Endothelial cell (in vitro differentiated cells): ENCODE data around the gene GPER1. TPM values are rescaled to one million over a fixed set of nuclear protein-coding genes. Genes with fewer than 3 reads are reported as not detected.
"Not testable (repeated sequence)": the region's sequence is repeated elsewhere in the genome, so short reads cannot be mapped to it uniquely, and the experiment has no call there.

Source experiments
- DNase-seq: peaks from one replicate; pipeline ENCODE4 v3.0.0; 2021; ENCODE audit warnings: low spot score
- H3K27ac Mint-ChIP-seq: one replicate; pipeline ENCODE4 v1.8.0; 2021; ENCODE audit warnings: mixed read lengths, inconsistent platforms; ENCODE audit not compliant: unreplicated experiment
- H3K27me3 Mint-ChIP-seq: one replicate; pipeline ENCODE4 v1.8.0; 2021; ENCODE audit warnings: mild to moderate bottlenecking, moderate library complexity, mixed read lengths, inconsistent platforms; ENCODE audit not compliant: unreplicated experiment
- H3K36me3 Mint-ChIP-seq: one replicate; pipeline ENCODE4 v1.8.0; 2021; ENCODE audit warnings: mild to moderate bottlenecking, low read depth, mixed read lengths, inconsistent platforms; ENCODE audit not compliant: unreplicated experiment
- H3K4me1 Mint-ChIP-seq: one replicate; pipeline ENCODE4 v1.8.0; 2021; ENCODE audit warnings: mild to moderate bottlenecking, mixed read lengths, inconsistent platforms; ENCODE audit not compliant: unreplicated experiment
- H3K4me3 Mint-ChIP-seq: one replicate; pipeline ENCODE4 v1.8.0; 2021; ENCODE audit warnings: mild to moderate bottlenecking, mixed read lengths, inconsistent platforms; ENCODE audit not compliant: unreplicated experiment
- H3K9me3 Mint-ChIP-seq: one replicate; pipeline ENCODE4 v1.8.0; 2021; ENCODE audit warnings: mixed read lengths, inconsistent platforms; ENCODE audit not compliant: unreplicated experiment
- CTCF ChIP-seq: fragments of 200-600 bp; sonication (generic); IDR thresholded peaks from one replicate; pipeline ENCODE4 v1.5.0; 2021; ENCODE audit warnings: antibody characterized with exemption; ENCODE audit not compliant: unreplicated experiment
- total RNA-seq: library from RNA; stranded (reverse); fragmentation: NEBNext Ultra II Directional; extraction: Animal tissue kit (Norgen Biotek cat#: 25700); gene quantifications from one replicate; pipeline ENCODE4 v1.2.1, GENCODE V29; 2021; ENCODE audit not compliant: unreplicated experiment

The GPER1 gene
- total RNA-seq, 1 donor from 2014 or later: 0.72 TPM

GRCh38 chr7:1073142-1073977, 14.6 kb upstream of the GPER1 start:
- no peaks in the 10 kb centered on the region for H3K9me3 Mint-ChIP-seq
- peak overlapping the region; percentile 39 for H3K27ac Mint-ChIP-seq
- peaks cover 10% of the 10 kb centered on the region for H3K4me1 Mint-ChIP-seq
- no peak for TF ChIP-seq CTCF
- peaks cover 13% of the 10 kb centered on the region for H3K27me3 Mint-ChIP-seq
- DNase-seq: no peak
- H3K36me3 Mint-ChIP-seq: peaks cover 9% of the 10 kb centered on the region
- H3K4me3 Mint-ChIP-seq: peak overlapping the region; percentile 9

- Mint-ChIP-seq H3K4me3 (peak overlapping the region; percentile 31), H3K27me3 (peaks cover 11% of the 10 kb centered on the region)
- not testable (repeated sequence) for H3K36me3 Mint-ChIP-seq, DNase-seq, H3K9me3 Mint-ChIP-seq, H3K4me1 Mint-ChIP-seq, H3K27ac Mint-ChIP-seq
Observed at GRCh38 chr7:1074018-1074417, 13.9 kb upstream of the GPER1 start.

GRCh38 chr7:1074593-1075431, 13.1 kb upstream of the GPER1 start:
- H3K4me1 Mint-ChIP-seq: peaks cover 12% of the 10 kb centered on the region
- peaks cover 7% of the 10 kb centered on the region for H3K36me3 Mint-ChIP-seq
- H3K9me3 Mint-ChIP-seq: no peaks in the 10 kb centered on the region
- peaks cover 11% of the 10 kb centered on the region for H3K27me3 Mint-ChIP-seq
- no peak for DNase-seq
- no peak for TF ChIP-seq CTCF
- H3K4me3 Mint-ChIP-seq: no peak overlapping the region
- H3K27ac Mint-ChIP-seq: no peak overlapping the region

GRCh38 chr7:1076184-1077072, 11.5 kb upstream of the GPER1 start:
- H3K4me3 Mint-ChIP-seq: no peak overlapping the region
- DNase-seq: no peak
- H3K27me3 Mint-ChIP-seq: peaks cover 6% of the 10 kb centered on the region
- no peaks in the 10 kb centered on the region for H3K9me3 Mint-ChIP-seq
- H3K4me1 Mint-ChIP-seq: peaks cover 12% of the 10 kb centered on the region
- no peak for TF ChIP-seq CTCF
- H3K36me3 Mint-ChIP-seq: no peaks in the 10 kb centered on the region
- no peak overlapping the region for H3K27ac Mint-ChIP-seq

GRCh38 chr7:1078519-1078918, 9.4 kb upstream of the GPER1 start:
- Mint-ChIP-seq H3K4me1 (peaks cover 16% of the 10 kb centered on the region), H3K36me3 (no peaks in the 10 kb centered on the region), H3K27ac (no peak overlapping the region), H3K9me3 (no peaks in the 10 kb centered on the region), H3K27me3 (peaks cover 3% of the 10 kb centered on the region), H3K4me3 (no peak overlapping the region)
- no peak for TF ChIP-seq CTCF
- no peak for DNase-seq
